ENCODE results near the gene ZNRD2.
A peak's percentile ranks its signal among the peaks of the same experiment; 100 is the strongest.

The ZNRD2 gene

DNA sequence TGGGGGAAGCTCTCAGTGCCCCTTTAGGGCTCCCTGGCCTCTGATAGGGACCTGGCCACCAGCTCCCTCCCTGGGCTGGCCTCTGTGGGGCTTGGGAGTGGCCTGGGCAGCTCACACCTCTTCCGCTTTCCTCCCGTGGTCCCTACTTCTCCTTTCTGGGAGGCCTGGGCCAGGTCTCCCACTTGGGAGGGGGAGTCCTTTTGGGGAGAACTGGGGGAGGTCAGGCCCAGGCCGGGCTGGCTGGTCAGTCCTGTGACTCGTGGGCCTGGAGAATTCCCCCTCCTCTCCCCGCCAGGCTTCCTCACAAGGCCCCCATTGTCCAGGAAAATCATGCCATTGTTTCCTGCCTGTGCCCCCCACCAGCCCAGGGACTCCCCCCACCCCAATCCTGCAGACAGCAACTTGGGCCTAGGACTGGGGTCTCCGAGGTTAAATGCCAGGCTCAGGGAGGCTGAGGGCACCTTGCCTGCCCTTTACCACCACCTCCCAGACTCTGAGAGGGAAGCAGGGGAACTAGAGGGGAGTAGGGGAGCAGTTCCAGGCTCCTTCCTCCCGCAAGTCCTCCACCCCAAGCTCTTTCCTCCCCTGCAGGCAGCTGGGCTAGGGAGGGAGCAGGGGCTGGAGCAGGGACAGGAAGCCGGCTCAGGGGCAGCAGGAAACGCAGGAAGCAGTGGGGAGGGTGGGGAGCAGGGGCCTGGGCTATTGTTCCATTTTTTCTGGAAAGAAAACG lies 40.9 kb downstream of the ZNRD2 start:
- DNase-seq (ENCODE audit: low read depth), result no peak

DNA sequence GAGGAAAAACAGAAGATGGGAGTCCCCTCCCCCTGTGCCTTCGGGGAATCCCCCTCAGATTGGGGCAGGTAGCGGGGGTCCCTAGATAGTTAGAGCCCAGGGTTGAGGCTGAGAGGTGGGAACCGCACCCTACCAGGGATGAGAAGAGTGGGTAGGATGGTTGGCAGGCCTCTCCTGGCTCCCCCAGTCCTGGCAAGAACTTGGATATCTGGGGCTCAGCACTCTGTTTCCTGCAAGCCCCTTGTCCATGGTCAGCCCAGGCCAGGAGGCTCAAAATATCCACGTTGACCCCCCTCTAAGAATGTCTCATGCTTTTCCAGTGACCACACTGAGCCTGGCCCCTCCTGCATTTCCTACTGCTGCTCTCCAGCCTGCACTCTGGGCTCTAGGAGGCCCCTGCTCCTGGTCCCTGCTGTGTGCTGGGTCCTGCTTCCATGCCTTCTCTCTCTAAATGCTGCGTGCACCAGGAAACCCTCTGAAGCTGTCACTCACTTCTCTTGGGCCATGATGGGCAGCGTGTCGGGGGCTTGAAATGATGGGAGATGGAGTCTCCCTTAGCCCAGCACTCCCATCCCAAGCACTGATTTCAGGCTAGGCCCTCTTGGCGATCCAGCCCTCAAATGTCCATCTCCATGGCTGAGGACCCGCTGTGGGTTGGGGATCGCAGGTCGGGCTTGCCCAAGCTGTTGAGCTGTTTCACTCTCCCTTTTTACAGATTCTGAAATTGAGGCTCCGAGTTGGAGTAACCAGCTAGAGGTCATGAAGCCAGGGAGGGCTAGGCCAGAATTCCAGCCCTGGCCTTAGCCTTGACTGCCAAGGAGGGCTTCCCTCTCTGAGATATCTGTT lies 41.7 kb downstream of the ZNRD2 start:
- DNase-seq (ENCODE audit: low read depth), result no peak

DNA sequence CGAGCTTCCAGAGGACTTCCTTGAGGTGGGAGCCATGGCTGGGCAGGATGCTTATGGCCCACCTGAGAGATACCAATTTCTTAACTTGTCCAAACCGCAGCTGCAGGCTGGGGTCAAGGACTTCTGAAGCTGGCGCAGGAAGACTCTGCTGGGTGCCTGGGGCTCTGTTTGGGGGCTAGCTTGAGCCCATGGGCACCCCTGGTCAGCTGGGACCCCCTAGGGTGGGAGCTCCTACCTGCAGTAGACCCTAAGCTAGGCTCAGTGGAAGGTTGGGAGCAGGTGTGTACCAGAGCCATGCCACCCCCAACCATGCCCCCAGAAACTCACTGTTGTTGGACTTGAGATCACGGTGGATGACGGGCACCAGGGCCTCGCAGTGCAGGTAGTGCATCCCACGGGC lies 42.4 kb downstream of the ZNRD2 start:
- no peak for DNase-seq (ENCODE audit: low read depth)

- DNase-seq (ENCODE audit: low read depth), result no peak
Measured at GRCh38 chr11:65613091-65613928, 43.0 kb downstream of the ZNRD2 start.

- peak; percentile 100 for DNase-seq (ENCODE audit: low read depth)
Measured at GRCh38 chr11:65615229-65615949, 45.1 kb downstream of the ZNRD2 start, which contains the start of gene PCNX3. PCNX3 (plus strand) TSS chr11:65615776; CDS start chr11:65616312, 536 bp downstream.

DNA sequence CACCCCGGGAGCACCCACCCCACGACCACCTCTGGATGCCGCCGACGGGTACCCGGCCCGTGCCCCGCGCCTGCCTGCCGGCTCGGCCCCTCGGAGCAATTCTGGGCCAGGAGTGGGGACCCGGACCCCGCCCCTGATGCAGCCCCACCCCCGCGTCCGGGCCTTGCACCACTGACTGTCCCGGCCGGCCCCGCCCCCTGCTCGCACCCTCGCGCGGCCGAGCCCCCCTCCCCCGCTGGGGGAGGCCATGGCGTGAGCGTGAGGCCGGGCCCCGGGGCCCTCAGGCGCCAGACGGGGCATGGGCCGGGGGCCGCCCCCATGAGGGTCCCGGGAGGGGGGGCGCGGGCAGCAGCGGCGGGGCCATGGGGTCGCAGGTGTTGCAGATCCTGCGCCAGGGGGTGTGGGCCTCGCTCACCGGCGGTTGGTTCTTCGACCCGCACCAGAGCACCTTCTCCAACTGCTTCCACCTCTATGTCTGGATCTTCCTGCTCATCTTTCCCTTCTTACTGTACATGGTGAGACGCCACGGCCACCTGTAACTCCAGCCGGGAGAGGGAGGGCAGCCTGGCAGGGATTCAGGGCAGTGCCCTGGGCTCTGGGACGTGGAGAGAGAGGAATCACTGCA lies 45.8 kb downstream of the ZNRD2 start:
- DNase-seq (ENCODE audit: low read depth), result no peak

DNA sequence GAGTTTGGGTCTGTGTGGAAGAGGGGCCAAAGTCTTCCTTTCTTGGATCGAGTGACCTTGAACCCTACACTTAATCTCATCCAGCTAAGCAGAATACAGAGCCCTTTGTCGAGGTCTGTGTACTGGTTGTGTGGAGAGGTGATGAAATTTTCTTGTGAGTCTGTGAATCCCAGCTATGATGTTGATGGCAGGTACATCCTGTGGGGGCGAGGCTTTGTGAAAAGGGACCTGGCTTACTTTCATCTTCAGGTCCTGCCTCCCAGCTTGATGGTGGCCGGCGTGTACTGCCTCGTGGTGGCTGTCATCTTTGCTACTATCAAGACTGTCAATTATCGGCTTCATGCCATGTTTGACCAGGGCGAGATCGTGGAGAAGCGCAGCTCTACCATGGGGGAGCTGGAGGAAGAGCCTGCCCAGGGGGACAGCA lies 46.3 kb downstream of the ZNRD2 start:
- no peak for DNase-seq (ENCODE audit: low read depth)

- DNase-seq (ENCODE audit: low read depth), result no peak
Measured at GRCh38 chr11:65617136-65617850, 47.0 kb downstream of the ZNRD2 start.

- no peak for DNase-seq (ENCODE audit: low read depth)
Measured at GRCh38 chr11:65617990-65618751, 47.9 kb downstream of the ZNRD2 start.

GRCh38 chr11:65618763-65619162 lies 48.5 kb downstream of the ZNRD2 start:
- DNase-seq (ENCODE audit: low read depth), result no peak

- no peak for DNase-seq (ENCODE audit: low read depth)
Measured at GRCh38 chr11:65619281-65619928, 49.1 kb downstream of the ZNRD2 start.

GRCh38 chr11:65620666-65621065 lies 50.4 kb downstream of the ZNRD2 start:
- DNase-seq (ENCODE audit: low read depth), result no peak

DNA sequence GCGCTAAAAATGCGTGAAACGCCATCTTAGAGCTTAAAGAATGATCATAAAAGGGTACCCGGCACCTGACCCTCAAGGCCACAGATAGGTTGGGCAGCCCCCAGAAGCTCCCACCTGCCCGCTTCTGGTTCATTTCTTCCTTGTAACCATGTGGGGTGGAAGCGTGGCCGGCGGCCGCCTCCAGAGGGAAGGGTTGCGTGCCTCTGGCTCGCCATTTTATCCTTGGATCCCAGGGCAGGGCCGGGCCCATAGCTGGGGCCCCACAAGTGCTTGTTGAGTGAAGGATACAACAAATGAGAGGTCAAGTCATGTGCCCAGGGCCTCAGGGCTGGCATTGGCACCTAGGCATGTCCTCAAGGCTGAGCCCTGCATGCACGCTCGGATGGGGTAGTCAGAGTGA lies 51.2 kb downstream of the ZNRD2 start:
- DNase-seq (ENCODE audit: low read depth), result no peak

All from GM04504 (cell line).